Inflammatory macrophage treated with lipopolysaccharide for 1 hour (primary cell): ENCODE results near the gene CD27.
A peak's percentile ranks its signal among the peaks of the same experiment; 100 is the strongest.

ENCODE experiments used
- DNase-seq, 2 donors: peaks; one replicate each; pipeline ENCODE4 v3.0.0-alpha.2; 2020 to 2022

CD27 gene

GRCh38 chr12:6434205-6435140 is 10.3 kb upstream of the CD27 start:
- DNase-seq, result no peak

- no peak for DNase-seq
Observed at GRCh38 chr12:6435961-6436715, 8.6 kb upstream of the CD27 start.

GRCh38 chr12:6437586-6437985 is 7.2 kb upstream of the CD27 start:
- no peak for DNase-seq

- no peak for DNase-seq
Observed at GRCh38 chr12:6438345-6438744, 6.4 kb upstream of the CD27 start.

- DNase-seq, result no peak
Observed at GRCh38 chr12:6440391-6440790, 4.4 kb upstream of the CD27 start.

GRCh38 chr12:6442836-6443235 is 1.9 kb upstream of the CD27 start:
- no peak for DNase-seq

GRCh38 chr12:6443361-6443983 is 1.3 kb upstream of the CD27 start:
- DNase-seq, result no peak

GRCh38 chr12:6444031-6444430 is 724 bp upstream of the CD27 start:
- no peak for DNase-seq

GRCh38 chr12:6450091-6450868 is 5.5 kb downstream of the CD27 start:
- DNase-seq, result no peak

GRCh38 chr12:6450869-6451347 is 6.2 kb downstream of the CD27 start:
- no peak for DNase-seq

GRCh38 chr12:6451348-6452244 is 6.8 kb downstream of the CD27 start, which contains the start of gene TAPBPL:
Gene TAPBPL (plus strand): TSS chr12:6452042. CDS start chr12:6452249, 207 bp downstream.
- DNase-seq, result peak; percentile 70 to 92

GRCh38 chr12:6452245-6452943 is 7.6 kb downstream of the CD27 start:
- peak in 1 of 2 donors; percentile 19 for DNase-seq

- peak in 1 of 2 donors; percentile 56 for DNase-seq
Observed at GRCh38 chr12:6452944-6453630, 8.3 kb downstream of the CD27 start.

- no peak for DNase-seq
Observed at GRCh38 chr12:6457220-6457945, 12.6 kb downstream of the CD27 start.

- DNase-seq, result no peak
Observed at GRCh38 chr12:6458281-6459003, 13.7 kb downstream of the CD27 start.

- no peak for DNase-seq
Observed at GRCh38 chr12:6459004-6459337, 14.2 kb downstream of the CD27 start.

GRCh38 chr12:6460751-6461371 is 16.1 kb downstream of the CD27 start:
- peak in 1 of 2 donors; percentile 31 for DNase-seq
